GM19328 (cell line): ENCODE measurements around the gene ADGRL3.
"Not testable (repeated sequence)": the region's sequence is repeated elsewhere in the genome, so short reads cannot be mapped to it uniquely, and the experiment has no call there.

ENCODE experiments used
- ATAC-seq: cut with Tn5 transposase; IDR thresholded peaks from one replicate; pipeline ENCODE4 v1.9.1; 2021; ENCODE audit warnings: mild to moderate bottlenecking, moderate library complexity; ENCODE audit not compliant: unreplicated experiment

The ADGRL3 gene

GRCh38 chr4:61204353-61205060 lies 4.4 kb downstream of the ADGRL3 start:
- no peak for ATAC-seq

- no peak for ATAC-seq
Observed at GRCh38 chr4:61205066-61205465, 4.9 kb downstream of the ADGRL3 start.

- not testable (repeated sequence) for ATAC-seq
Observed at GRCh38 chr4:61207156-61207555, 7.0 kb downstream of the ADGRL3 start.

- no peak for ATAC-seq
Observed at GRCh38 chr4:61210186-61210939, 10.2 kb downstream of the ADGRL3 start.

GRCh38 chr4:61211781-61212180 lies 11.7 kb downstream of the ADGRL3 start:
- ATAC-seq: no peak

GRCh38 chr4:61212788-61213187 lies 12.7 kb downstream of the ADGRL3 start:
- ATAC-seq: no peak

GRCh38 chr4:61214680-61215079 lies 14.6 kb downstream of the ADGRL3 start:
- ATAC-seq: no peak

GRCh38 chr4:61217222-61217621 lies 17.1 kb downstream of the ADGRL3 start:
- no peak for ATAC-seq

- no peak for ATAC-seq
Observed at GRCh38 chr4:61220556-61220955, 20.4 kb downstream of the ADGRL3 start.

GRCh38 chr4:61223385-61223784 lies 23.3 kb downstream of the ADGRL3 start:
- ATAC-seq: no peak

- ATAC-seq: no peak
Observed at GRCh38 chr4:61224573-61224972, 24.4 kb downstream of the ADGRL3 start.

- ATAC-seq: no peak
Observed at GRCh38 chr4:61225656-61226055, 25.5 kb downstream of the ADGRL3 start.

GRCh38 chr4:61231421-61231820 lies 31.3 kb downstream of the ADGRL3 start:
- no peak for ATAC-seq

- no peak for ATAC-seq
Observed at GRCh38 chr4:61239250-61239649, 39.1 kb downstream of the ADGRL3 start.

- ATAC-seq: no peak
Observed at GRCh38 chr4:61243962-61244361, 43.8 kb downstream of the ADGRL3 start.

GRCh38 chr4:61245069-61245714 lies 45.1 kb downstream of the ADGRL3 start:
- no peak for ATAC-seq

GRCh38 chr4:61246034-61246433 lies 45.9 kb downstream of the ADGRL3 start:
- ATAC-seq: no peak

GRCh38 chr4:61248705-61249104 lies 48.6 kb downstream of the ADGRL3 start:
- no peak for ATAC-seq

GRCh38 chr4:61251129-61251528 lies 51.0 kb downstream of the ADGRL3 start:
- no peak for ATAC-seq

- no peak for ATAC-seq
Observed at GRCh38 chr4:61254406-61254805, 54.3 kb downstream of the ADGRL3 start.

GRCh38 chr4:61273233-61273632 lies 73.1 kb downstream of the ADGRL3 start:
- no peak for ATAC-seq

- ATAC-seq: no peak
Observed at GRCh38 chr4:61274286-61274685, 74.2 kb downstream of the ADGRL3 start.
